K562 (cell line): ENCODE measurements around the gene PACS1. TPM values are rescaled to one million over a fixed set of nuclear protein-coding genes. Genes with fewer than 3 reads are reported as not detected.

ENCODE experiments used
- ATAC-seq: fragments of 200-7000 bp; cut with Tn5 transposase; 3 replicates; pipeline ENCODE4 v1.9.1; 2020; ENCODE audit warnings: moderate library complexity
- BruUV-seq: library from RNA; stranded (reverse); fragments of 400-500 nt; replicated peaks from 2 replicates; lab custom pipeline; 2021; lab: Mats Ljungman, UMichigan
- CTCF ChIA-PET: fragments of 300-600 bp; formaldehyde crosslinking; extraction: SDS; loops from one replicate; lab custom pipeline; 2021; ENCODE audit warnings: low intra/inter-chr PET ratio; lab: Yijun Ruan, JAX
- POLR2A ChIA-PET: fragments of 300-600, 350-650 bp; sonication (Branson Sonifier 250); formaldehyde crosslinking; extraction: SDS; loops from one replicate; lab custom pipeline; 2021; ENCODE audit warnings: antibody characterized with exemption, inconsistent platforms; lab: Yijun Ruan, JAX
- DNase-seq, 4 experiments: peaks; one replicate each; pipeline versions ENCODE4 v3.0.0 to v3.0.0-alpha.2; 2011 to 2018; ENCODE audit warnings: low spot score in 3 of 4, mixed read lengths in 3 of 4; ENCODE audit errors: extremely low read depth in 1 of 4
- FAIRE-seq: peaks from 2 replicates; lab custom pipeline; 2011; peaks lifted over from hg19 to GRCh38; lab: Jason Lieb, UNC
- H2AFZ ChIP-seq: 2 replicates; pipeline ENCODE4 v1.6.0; 2011; ENCODE audit warnings: low read depth, low read length, control low read depth, inconsistent platforms
- H3K27ac ChIP-seq: fragments of 200-600 bp; 3 replicates; pipeline ENCODE4 v1.8.0; 2011; ENCODE audit warnings: low read depth, mild to moderate bottlenecking, control low read depth, inconsistent platforms, low read length, moderate library complexity, mixed read lengths; ENCODE audit errors: extremely low read depth
- H3K27me3 ChIP-seq, 2 experiments: fragments of 300-600 bp in 1 of 2; 2 replicates in 1 of 2; 3 replicates in 1 of 2; pipeline versions ENCODE4 v1.6.0 to v1.8.0; 2011; ENCODE audit warnings: inconsistent platforms in 2 of 2, low read length in 2 of 2, mild to moderate bottlenecking in 1 of 2, mixed read lengths in 1 of 2, moderate library complexity in 1 of 2; ENCODE audit not compliant: control insufficient read depth in 2 of 2, insufficient read depth in 2 of 2
- H3K36me3 ChIP-seq: fragments of 300-600 bp; 3 replicates; pipeline ENCODE4 v1.8.0; 2011; ENCODE audit warnings: mild to moderate bottlenecking, low read length, inconsistent platforms; ENCODE audit not compliant: control insufficient read depth, insufficient read depth
- H3K4me1 ChIP-seq, 2 experiments: fragments of 200-600 bp in 1 of 2; replicated peaks in 1 of 2; 2 replicates in 1 of 2; 3 replicates in 1 of 2; pipeline versions ENCODE4 v1.5.1 to v1.8.0; 2011; ENCODE audit warnings: inconsistent platforms in 2 of 2, low read length in 2 of 2, mild to moderate bottlenecking in 1 of 2, mixed read lengths in 1 of 2, moderate library complexity in 1 of 2; ENCODE audit not compliant: control insufficient read depth in 2 of 2, insufficient read depth in 2 of 2
- H3K4me2 ChIP-seq: 2 replicates; pipeline ENCODE4 v1.6.1; 2011; ENCODE audit warnings: low read length, control low read depth, inconsistent platforms, mixed read lengths; ENCODE audit not compliant: insufficient read depth
- H3K4me3 ChIP-seq: fragments of 200-600 bp; sonication (generic), shearing (Covaris generic); 2 replicates; pipeline ENCODE4 v1.5.1; 2016; ENCODE audit warnings: control low read depth, inconsistent platforms
- H3K79me2 ChIP-seq: fragments of 200-600 bp; 3 replicates; pipeline ENCODE4 v1.8.0; 2011; ENCODE audit warnings: low read length, inconsistent platforms; ENCODE audit not compliant: control insufficient read depth, insufficient read depth
- H3K9ac ChIP-seq, 2 experiments: 2 replicates each; pipeline versions ENCODE4 v1.6.0 to v1.6.1; 2011; ENCODE audit warnings: low read depth in 2 of 2, low read length in 2 of 2, control low read depth in 1 of 2, inconsistent platforms in 1 of 2, mild to moderate bottlenecking in 1 of 2, mixed read lengths in 1 of 2; ENCODE audit not compliant: insufficient read depth in 1 of 2
- H3K9me1 ChIP-seq: one replicate; pipeline ENCODE4 v1.6.0; 2011; ENCODE audit warnings: inconsistent platforms, mild to moderate bottlenecking, low read length, moderate library complexity; ENCODE audit not compliant: control insufficient read depth, insufficient read depth
- H3K9me3 ChIP-seq: replicated peaks from 2 replicates; pipeline ENCODE4 v1.5.1; 2011; ENCODE audit warnings: low read depth, low read length, inconsistent platforms; ENCODE audit not compliant: control insufficient read depth, insufficient read depth
- H4K20me1 ChIP-seq: replicated peaks from 2 replicates; pipeline ENCODE4 v1.6.1; 2011; ENCODE audit warnings: low read length, inconsistent platforms, mixed read lengths; ENCODE audit not compliant: control insufficient read depth, insufficient read depth
- BRF2 ChIP-seq: IDR thresholded peaks from 3 replicates; pipeline ENCODE4 v1.6.1; 2011; ENCODE audit warnings: borderline replicate concordance, mild to moderate bottlenecking; ENCODE audit not compliant: insufficient read length, insufficient read depth
- CEBPZ ChIP-seq: fragments of 150-350 bp; IDR thresholded peaks from 2 replicates; pipeline ENCODE4 v1.6.1; 2014; ENCODE audit warnings: low read depth, mild to moderate bottlenecking, low read length, borderline replicate concordance
- COPS2 ChIP-seq: fragments of 450-650 bp; conservative IDR thresholded peaks from 2 replicates; pipeline ENCODE4 v1.6.1; 2016; ENCODE audit warnings: mild to moderate bottlenecking, moderate library complexity
- EZH2 ChIP-seq: IDR thresholded peaks from 2 replicates; pipeline ENCODE4 v1.6.1; 2012; ENCODE audit warnings: low read depth, mild to moderate bottlenecking, inconsistent platforms, low read length, borderline replicate concordance
- HMG20B ChIP-seq: fragments of 250-450 bp; sonication (Bioruptor Pico); IDR thresholded peaks from 2 replicates; pipeline ENCODE4 v1.5.0; 2021; ENCODE audit warnings: mild to moderate bottlenecking
- PCBP2 ChIP-seq: fragments of 200-400 bp; formaldehyde crosslinking; IDR thresholded peaks from 2 replicates; pipeline ENCODE4 v1.6.1; 2018; ENCODE audit warnings: low read length, low read depth, mild to moderate bottlenecking, moderate library complexity; ENCODE audit not compliant: poor library complexity, severe bottlenecking
- POLR2G ChIP-seq: fragments of 200-400 bp; formaldehyde crosslinking; IDR thresholded peaks from 2 replicates; pipeline ENCODE4 v1.6.1; 2017; ENCODE audit warnings: low read depth, mild to moderate bottlenecking, antibody characterized with exemption, low read length, moderate library complexity
- SFPQ ChIP-seq: fragments of 200-400 bp; formaldehyde crosslinking; IDR thresholded peaks from 2 replicates; pipeline ENCODE4 v1.6.1; 2017; ENCODE audit warnings: mild to moderate bottlenecking, low read depth, low read length, moderate library complexity
- WHSC1 ChIP-seq: IDR thresholded peaks from one replicate; pipeline ENCODE4 v1.6.1; 2012; ENCODE audit warnings: low read length, control low read depth, inconsistent platforms
- ZKSCAN1 ChIP-seq: fragments of 150-350 bp; IDR thresholded peaks from 2 replicates; pipeline ENCODE4 v1.6.1; 2016; ENCODE audit warnings: low read depth, low read length
- ZNF586 ChIP-seq: fragments of 450-650 bp; formaldehyde crosslinking; conservative IDR thresholded peaks from 2 replicates; pipeline ENCODE4 v1.4.0; 2020; ENCODE audit warnings: mild to moderate bottlenecking, moderate library complexity
- WGBS: fragments of 100-300 bp; shearing (Covaris generic); methylation state at CpG from one replicate; pipeline ENCODE4 v1.1.6; 2016; ENCODE audit warnings: low coverage, mixed read lengths; ENCODE audit not compliant: insufficient coverage; ENCODE audit errors: missing lambda C conversion rate; 5-methylcytosine and 5-hydroxymethylcytosine counted together
- in situ Hi-C: fragments of 300-500 bp; cut with MboI; formaldehyde crosslinking; loops from 4 replicates; pipeline ENCODE4 v1.15.0; 2018; ENCODE audit warnings: inconsistent platforms, mixed read lengths
- intact Hi-C: fragments of 100-400 bp; cut with micrococcal nuclease; formaldehyde crosslinking; loops from 2 replicates; pipeline ENCODE4 v1.14.2; 2022
- polyA plus RNA-seq, 8 experiments: library from polyadenylated mRNA; depleted of rRNA in 4 of 8; stranded (reverse) in 5 of 8; unstranded in 3 of 8; fragments of >200 nt; fragmentation: Nextera tagmentation in 2 of 8; fragmentation: Illumina TruSeq in 1 of 8; extraction: Ambion mirVana in 2 of 8; extraction: Trizol in 1 of 8; gene quantifications; 2 replicates each; pipeline versions ENCODE4 v1.2.1 to v1.2.3, GENCODE V29; 2011 to 2014; ENCODE audit warnings: inconsistent platforms in 1 of 8, missing spikeins in 1 of 8
- total RNA-seq, 7 experiments: library from RNA; depleted of rRNA in 6 of 7; stranded (reverse); fragments of >200 nt in 6 of 7; fragmentation: Illumina TruSeq in 2 of 7; extraction: Trizol in 2 of 7; gene quantifications; 2 replicates each; pipeline versions ENCODE4 v1.2.1 to v1.2.3, GENCODE V29; 2011 to 2021; ENCODE audit warnings: low replicate concordance in 1 of 7

Gene PACS1
- total and polyA plus RNA-seq, 9 of the 15 experiments (the other 6 are each of a cell fraction or from before 2014, with no cell fraction given) = 0.34 to 28.1 (median 8.5) TPM

DNA sequence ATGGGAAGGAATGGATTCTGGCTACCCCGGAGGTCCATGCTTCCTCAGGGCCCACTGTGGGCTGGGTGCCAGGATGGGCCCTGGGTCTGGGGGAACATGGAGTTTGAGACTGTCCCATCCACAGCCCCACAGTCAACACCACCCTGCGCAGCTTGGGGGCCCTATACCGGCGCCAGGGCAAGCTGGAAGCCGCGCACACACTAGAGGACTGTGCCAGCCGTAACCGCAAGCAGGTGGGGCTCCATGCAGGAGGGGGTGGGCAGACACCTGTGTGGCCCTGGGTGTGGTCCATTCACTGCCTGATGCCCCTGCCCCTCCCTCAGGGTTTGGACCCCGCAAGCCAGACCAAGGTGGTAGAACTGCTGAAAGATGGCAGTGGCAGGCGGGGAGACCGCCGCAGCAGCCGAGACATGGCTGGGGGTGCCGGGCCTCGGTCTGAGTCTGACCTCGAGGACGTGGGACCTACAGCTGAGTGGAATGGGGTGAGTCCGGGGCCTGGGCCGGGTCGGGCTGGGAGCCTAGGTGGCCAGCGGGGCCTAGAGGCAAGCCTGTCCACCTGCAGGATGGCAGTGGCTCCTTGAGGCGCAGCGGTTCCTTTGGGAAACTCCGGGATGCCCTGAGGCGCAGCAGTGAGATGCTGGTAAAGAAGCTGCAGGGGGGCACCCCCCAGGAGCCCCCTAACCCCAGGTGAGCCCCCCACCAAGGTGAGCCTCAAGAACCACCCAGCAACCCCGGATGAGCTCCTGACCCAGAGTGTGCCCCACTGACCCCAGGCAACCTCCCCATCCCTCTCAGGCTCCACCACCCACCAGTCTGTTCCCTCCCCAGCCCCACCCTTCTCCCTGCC lies 195.7 kb downstream of the PACS1 start:
- POLR2A ChIA-PET = interaction anchor here (0.6 kb wide), 1 partner anchor 11 kb away, joined by 3 read pairs; no protein-coding TSS in a partner anchor
- H3K27ac ChIP-seq = no peak overlapping the region
- peaks cover 5 to 47% of the 10 kb centered on the region in 2 experiments; a peak in 4 of 5 replicates for H3K4me1 ChIP-seq
- peaks cover 23% of the 10 kb centered on the region for H3K79me2 ChIP-seq
- no peaks in the 10 kb centered on the region for H3K9me1 ChIP-seq
- H3K4me3 ChIP-seq = no peak overlapping the region
- no peaks in the 10 kb centered on the region for H3K27me3 ChIP-seq
- H2AFZ ChIP-seq = no peak overlapping the region
- peaks cover 10% of the 10 kb centered on the region; the same call in 1 of the 2 replicates for H4K20me1 ChIP-seq
- peaks cover 68% of the 10 kb centered on the region; the same call in 2 of the 3 replicates for H3K36me3 ChIP-seq
- BruUV-seq = no TSS peak
- no peaks in the 10 kb centered on the region for H3K9me3 ChIP-seq
- no peak for DNase-seq
- no peak for FAIRE-seq
- 92% methylated on average over 12 of the region's 26 CpGs for WGBS
- intact Hi-C loops (no loop called here), in situ Hi-C loops (no loop called here)
- no peak for ATAC-seq
- CTCF ChIA-PET = no interaction called here
- H3K9ac ChIP-seq = peak overlapping the region in 1 of 2 experiments; percentile 26; a peak in 2 of 4 replicates
- H3K4me2 ChIP-seq = no peak overlapping the region
- TF ChIP-seq COPS2 (no peak), ZKSCAN1 (no peak), EZH2 (no peak), WHSC1 (no peak), BRF2 (no peak), CEBPZ (no peak), POLR2G (no peak), SFPQ (no peak), ZNF586 (CRISPR knock-in tag) (no peak), HMG20B (no peak), PCBP2 (no peak)
